Skeletal muscle tissue (tissue), 4 donors: ENCODE data around the gene SCART1. TPM values are rescaled to one million over a fixed set of nuclear protein-coding genes. Genes with fewer than 3 reads are reported as not detected.

ENCODE experiments used
- H3K27ac ChIP-seq: one replicate; pipeline ENCODE4 v1.7.0; 2013; ENCODE audit warnings: mild to moderate bottlenecking, low read depth, low read length, inconsistent platforms
- H3K27me3 ChIP-seq, 3 donors: one replicate each; pipeline ENCODE4 v1.7.0; 2013; ENCODE audit warnings: low read length in 3 of 3; ENCODE audit not compliant: control insufficient read depth in 3 of 3, insufficient read depth in 3 of 3
- H3K36me3 ChIP-seq, 3 donors: one replicate each; pipeline ENCODE4 v1.7.0; 2013; ENCODE audit warnings: low read length in 3 of 3; ENCODE audit not compliant: control insufficient read depth in 3 of 3, insufficient read depth in 3 of 3
- H3K4me1 ChIP-seq, 3 donors: one replicate each; pipeline ENCODE4 v1.7.0; 2013; ENCODE audit warnings: low read length in 3 of 3, mild to moderate bottlenecking in 3 of 3; ENCODE audit not compliant: control insufficient read depth in 3 of 3, insufficient read depth in 3 of 3
- H3K4me3 ChIP-seq, 3 donors: one replicate each; pipeline ENCODE4 v1.7.0; 2013; ENCODE audit warnings: low read length in 3 of 3
- H3K9ac ChIP-seq, 3 donors: one replicate each; pipeline ENCODE4 v1.7.0; 2013; ENCODE audit warnings: low read length in 3 of 3, mild to moderate bottlenecking in 3 of 3, moderate library complexity in 2 of 3, low read depth in 1 of 3
- H3K9me3 ChIP-seq, 3 donors: one replicate each; pipeline ENCODE4 v1.7.0; 2013; ENCODE audit warnings: low read length in 3 of 3; ENCODE audit not compliant: control insufficient read depth in 3 of 3
- total RNA-seq: library from RNA; depleted of rRNA; stranded (reverse); fragments of >200 nt; gene quantifications from one replicate; pipeline ENCODE4 v1.2.3, GENCODE V29; 2014
- donor health status: Osteomylitis.

Gene SCART1
- total RNA-seq, 1 donor from 2014 or later: 1.6 TPM

GRCh38 chr10:133444342-133445267 lies 9.1 kb upstream of the SCART1 start:
- no peak overlapping the region for H3K27ac ChIP-seq
- H3K27me3 ChIP-seq: peaks cover 0 to 8% (median 4%) of the 10 kb centered on the region in 3 donors
- H3K36me3 ChIP-seq: peaks cover 0 to 7% (median 2%) of the 10 kb centered on the region in 3 donors
- peaks cover 0 to 21% (median 0%) of the 10 kb centered on the region in 3 donors for H3K9me3 ChIP-seq
- no peaks in the 10 kb centered on the region for H3K4me1 ChIP-seq
- H3K4me3 ChIP-seq: no peak overlapping the region
- H3K9ac ChIP-seq: no peak overlapping the region

- H3K9ac ChIP-seq: no peak overlapping the region
- no peak overlapping the region for H3K4me3 ChIP-seq
- H3K36me3 ChIP-seq: peaks cover 0 to 7% (median 2%) of the 10 kb centered on the region in 3 donors
- peaks cover 0 to 8% (median 4%) of the 10 kb centered on the region in 3 donors for H3K27me3 ChIP-seq
- H3K4me1 ChIP-seq: no peaks in the 10 kb centered on the region
- H3K27ac ChIP-seq: no peak overlapping the region
- peaks cover 0 to 21% (median 0%) of the 10 kb centered on the region in 3 donors for H3K9me3 ChIP-seq
Observed at GRCh38 chr10:133445268-133445732, 8.4 kb upstream of the SCART1 start.

GRCh38 chr10:133445751-133446708 lies 7.7 kb upstream of the SCART1 start:
- no peak overlapping the region for H3K9ac ChIP-seq
- peaks cover 0 to 8% (median 4%) of the 10 kb centered on the region in 3 donors for H3K27me3 ChIP-seq
- H3K9me3 ChIP-seq: peaks cover 0 to 21% (median 0%) of the 10 kb centered on the region in 3 donors
- peaks cover 0 to 7% (median 0%) of the 10 kb centered on the region in 3 donors for H3K36me3 ChIP-seq
- no peak overlapping the region for H3K27ac ChIP-seq
- H3K4me1 ChIP-seq: no peaks in the 10 kb centered on the region
- no peak overlapping the region for H3K4me3 ChIP-seq

- Histone ChIP-seq H3K9ac (no peak overlapping the region), H3K9me3 (peaks cover 0 to 21% (median 0%) of the 10 kb centered on the region in 3 donors), H3K36me3 (peaks cover 0 to 7% (median 0%) of the 10 kb centered on the region in 3 donors), H3K4me1 (no peaks in the 10 kb centered on the region), H3K27ac (no peak overlapping the region), H3K27me3 (peaks cover 0 to 8% (median 4%) of the 10 kb centered on the region in 3 donors), H3K4me3 (no peak overlapping the region)
Observed at GRCh38 chr10:133446979-133447378, 6.8 kb upstream of the SCART1 start.

- Histone ChIP-seq H3K27me3 (peaks cover 0 to 8% (median 3%) of the 10 kb centered on the region in 3 donors), H3K27ac (no peak overlapping the region), H3K4me3 (no peak overlapping the region), H3K4me1 (no peaks in the 10 kb centered on the region), H3K9ac (no peak overlapping the region), H3K9me3 (peaks cover 0 to 21% (median 0%) of the 10 kb centered on the region in 3 donors), H3K36me3 (peaks cover 0 to 6% (median 0%) of the 10 kb centered on the region in 3 donors)
Observed at GRCh38 chr10:133448120-133448519, 5.6 kb upstream of the SCART1 start.

- Histone ChIP-seq H3K9ac (no peak overlapping the region), H3K27ac (no peak overlapping the region), H3K36me3 (no peaks in the 10 kb centered on the region), H3K9me3 (peaks cover 0 to 21% (median 0%) of the 10 kb centered on the region in 3 donors), H3K27me3 (no peaks in the 10 kb centered on the region), H3K4me1 (no peaks in the 10 kb centered on the region), H3K4me3 (no peak overlapping the region)
Observed at GRCh38 chr10:133451346-133451745, 2.4 kb upstream of the SCART1 start.

- H3K36me3 ChIP-seq: no peaks in the 10 kb centered on the region
- no peaks in the 10 kb centered on the region for H3K27me3 ChIP-seq
- H3K4me1 ChIP-seq: no peaks in the 10 kb centered on the region
- H3K9me3 ChIP-seq: peaks cover 0 to 13% (median 0%) of the 10 kb centered on the region in 3 donors
- H3K9ac ChIP-seq: no peak overlapping the region
- no peak overlapping the region for H3K4me3 ChIP-seq
- no peak overlapping the region for H3K27ac ChIP-seq
Observed at GRCh38 chr10:133452453-133452852, 1.3 kb upstream of the SCART1 start.

- Histone ChIP-seq H3K9ac (no peak overlapping the region), H3K9me3 (no peaks in the 10 kb centered on the region), H3K27ac (no peak overlapping the region), H3K4me1 (no peaks in the 10 kb centered on the region), H3K27me3 (no peaks in the 10 kb centered on the region), H3K36me3 (no peaks in the 10 kb centered on the region), H3K4me3 (no peak overlapping the region)
Observed at GRCh38 chr10:133454204-133454893, 604 bp downstream of the SCART1 start.

- no peaks in the 10 kb centered on the region for H3K27me3 ChIP-seq
- no peaks in the 10 kb centered on the region for H3K9me3 ChIP-seq
- no peak overlapping the region for H3K9ac ChIP-seq
- H3K4me1 ChIP-seq: no peaks in the 10 kb centered on the region
- H3K36me3 ChIP-seq: peaks cover 0 to 2% (median 0%) of the 10 kb centered on the region in 3 donors
- no peak overlapping the region for H3K4me3 ChIP-seq
- no peak overlapping the region for H3K27ac ChIP-seq
Observed at GRCh38 chr10:133455196-133455595, 1.5 kb downstream of the SCART1 start.
